PC-9 (cell line): ENCODE results near the gene DUS2. TPM values are rescaled to one million over a fixed set of nuclear protein-coding genes. Genes with fewer than 3 reads are reported as not detected.

Experiments used
- BruUV-seq: library from RNA; stranded (reverse); fragments of 400-500 nt; replicated peaks from 2 replicates; lab custom pipeline; 2021; lab: Mats Ljungman, UMichigan
- CTCF ChIA-PET: fragments of 300-600 bp; sonication (Branson Sonifier 250); formaldehyde crosslinking; loops from one replicate; lab custom pipeline; 2022; ENCODE audit warnings: antibody characterized with exemption; lab: Charles Lee
- POLR2A ChIA-PET: fragments of 300-600 bp; sonication (Branson Sonifier 250); formaldehyde crosslinking; loops from one replicate; lab custom pipeline; 2022; ENCODE audit warnings: antibody characterized with exemption; ENCODE audit not compliant: unreplicated experiment; lab: Charles Lee
- DNase-seq, 2 experiments: peaks; one replicate each; pipeline versions ENCODE4 v3.0.0 to v3.0.0-alpha.2; 2015 to 2022; ENCODE audit warnings: mixed read lengths in 1 of 2
- H2AFZ ChIP-seq: fragments of 200-600 bp; sonication (generic); 2 replicates; pipeline ENCODE4 v1.8.1; 2017; ENCODE audit warnings: antibody characterized with exemption
- H3F3A ChIP-seq: fragments of 200-600 bp; sonication (generic); 2 replicates; pipeline ENCODE4 v1.8.1; 2017; ENCODE audit warnings: antibody characterized with exemption, mild to moderate bottlenecking, low read depth; ENCODE audit not compliant: insufficient read depth
- H3K27ac ChIP-seq: fragments of 200-600 bp; sonication (generic); 2 replicates; pipeline ENCODE4 v1.6.1; 2016; ENCODE audit warnings: mixed run types
- H3K27me3 ChIP-seq: fragments of 200-600 bp; sonication (generic); 2 replicates; pipeline ENCODE4 v1.6.1; 2016; ENCODE audit warnings: low read depth, mixed run types; ENCODE audit not compliant: insufficient read depth
- H3K36me3 ChIP-seq: fragments of 200-600 bp; sonication (generic); 2 replicates; pipeline ENCODE4 v1.6.1; 2016; ENCODE audit warnings: low read depth, mixed run types
- H3K4me1 ChIP-seq: fragments of 200-600 bp; sonication (generic); replicated peaks from 2 replicates; pipeline ENCODE4 v1.6.1; 2016; ENCODE audit warnings: mixed run types; ENCODE audit not compliant: insufficient read depth
- H3K4me2 ChIP-seq: fragments of 200-600 bp; sonication (generic); 2 replicates; pipeline ENCODE4 v1.6.1; 2017; ENCODE audit warnings: mixed run types
- H3K4me3 ChIP-seq: fragments of 200-600 bp; sonication (generic); 2 replicates; pipeline ENCODE4 v1.6.1; 2016; ENCODE audit warnings: mixed run types
- H3K79me2 ChIP-seq: fragments of 200-600 bp; sonication (generic); 2 replicates; pipeline ENCODE4 v1.6.1; 2017; ENCODE audit warnings: low read depth, mixed run types
- H3K9me2 ChIP-seq: fragments of 200-600 bp; sonication (generic); 2 replicates; pipeline ENCODE4 v1.8.1; 2017; ENCODE audit warnings: mild to moderate bottlenecking; ENCODE audit not compliant: insufficient read depth
- H3K9me3 ChIP-seq: fragments of 200-600 bp; sonication (generic); 2 replicates; pipeline ENCODE4 v1.8.1; 2016; ENCODE audit warnings: low read depth; ENCODE audit not compliant: insufficient read depth
- H4K20me1 ChIP-seq: fragments of 200-600 bp; sonication (generic); 2 replicates; pipeline ENCODE4 v1.8.1; 2017; ENCODE audit not compliant: insufficient read depth
- CTCF ChIP-seq: fragments of 200-600 bp; sonication (generic); conservative IDR thresholded peaks from 2 replicates; pipeline ENCODE4 v1.6.1; 2017; ENCODE audit warnings: mixed run types, antibody characterized with exemption, mild to moderate bottlenecking, moderate library complexity
- EZH2 ChIP-seq: fragments of 200-600 bp; sonication (generic); IDR thresholded peaks from 2 replicates; pipeline ENCODE4 v1.8.0; 2017; ENCODE audit warnings: antibody characterized with exemption, low read depth
- intact Hi-C: fragments of 100-400 bp; cut with micrococcal nuclease; formaldehyde crosslinking; loops from one replicate; pipeline ENCODE4 v1.10.0; 2022; ENCODE audit not compliant: unreplicated experiment
- total RNA-seq: library from RNA; stranded (reverse); gene quantifications from 2 replicates; pipeline ENCODE4 v1.2.3, GENCODE V29; 2021

Gene DUS2
- total RNA-seq, 1 experiment from 2014 or later: 29.7 TPM

- no peak for DNase-seq
Measured at GRCh38 chr16:68013440-68013839, 9.6 kb upstream of the DUS2 start.

DNA sequence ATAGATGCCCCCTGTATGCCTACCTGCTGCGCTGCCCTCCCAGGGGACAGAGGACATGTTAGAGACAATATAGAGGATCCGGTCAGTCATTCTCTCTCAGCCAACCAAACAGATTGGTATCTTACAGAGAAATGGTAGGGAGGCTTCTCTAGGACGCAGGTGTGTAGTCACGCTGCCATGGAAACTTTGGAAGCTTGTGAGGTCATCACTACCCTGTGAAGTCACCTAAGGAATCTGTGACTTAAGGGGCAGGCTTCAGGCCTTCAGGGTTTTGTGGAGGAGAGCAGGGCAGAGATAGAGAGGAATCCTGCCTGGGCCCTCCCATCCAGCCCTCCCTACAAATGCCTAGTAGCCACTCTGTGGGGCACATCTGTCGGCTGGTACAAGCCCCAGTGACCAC is 7.4 kb upstream of the DUS2 start, which contains the start of gene DPEP2NB:
Gene DPEP2NB (minus strand): TSS at position 231 of the 400 bp plus-strand sequence. CDS start 141 bp downstream, at position 90.
- Histone ChIP-seq H2AFZ (no peak within 1 kb of the TSS), H4K20me1 (no peaks in the 10 kb centered on the region), H3K36me3 (no peaks in the 10 kb centered on the region), H3K4me1 (no peaks in the 10 kb centered on the region), H3K4me2 (no peak within 1 kb of the TSS), H3K9me2 (no peaks in the 10 kb centered on the region), H3K9me3 (no peaks in the 10 kb centered on the region), H3K27me3 (no peaks in the 10 kb centered on the region), H3K79me2 (no peaks in the 10 kb centered on the region), H3K27ac (no peak within 1 kb of the TSS), H3F3A (no peaks in the 10 kb centered on the region; the same call in 1 of the 2 replicates), H3K4me3 (no peak within 1 kb of the TSS)
- BruUV-seq: no TSS peak
- ChIA-PET POLR2A (interaction anchor here (0.7 kb wide), 1 partner anchor 16 kb away, joined by 3 read pairs; no protein-coding TSS in a partner anchor), CTCF (no interaction called here)
- TF ChIP-seq EZH2: no peak
- TF ChIP-seq CTCF: no peak
- DNase-seq: no peak
- intact Hi-C loops: no loop called here

More at GRCh38 chr16:68013440-68013839, 9.6 kb upstream of the DUS2 start:
- intact Hi-C loops: no loop called here
- no peaks in the 10 kb centered on the region for H3K4me1 ChIP-seq
- no peak overlapping the region for H3K27ac ChIP-seq
- H3K4me2 ChIP-seq: no peak overlapping the region
- H3K9me3 ChIP-seq: no peaks in the 10 kb centered on the region
- POLR2A ChIA-PET: no interaction called here
- H3K36me3 ChIP-seq: no peaks in the 10 kb centered on the region
- H3K27me3 ChIP-seq: no peaks in the 10 kb centered on the region
- no peaks in the 10 kb centered on the region for H4K20me1 ChIP-seq
- BruUV-seq: no TSS peak
- no peak overlapping the region for H2AFZ ChIP-seq
- no peak overlapping the region for H3K4me3 ChIP-seq
- TF ChIP-seq EZH2: no peak
- TF ChIP-seq CTCF: no peak
- no peaks in the 10 kb centered on the region for H3F3A ChIP-seq
- no peaks in the 10 kb centered on the region for H3K9me2 ChIP-seq
- H3K79me2 ChIP-seq: no peaks in the 10 kb centered on the region
- CTCF ChIA-PET: interaction anchor here (0.7 kb wide), 1 partner anchor 128 kb away, joined by 3 read pairs; no protein-coding TSS in a partner anchor

- H3K9me2 ChIP-seq: no peaks in the 10 kb centered on the region
- no peaks in the 10 kb centered on the region for H3K27me3 ChIP-seq
- CTCF ChIA-PET: no interaction called here
- POLR2A ChIA-PET: no interaction called here
- no peak overlapping the region for H3K4me3 ChIP-seq
- intact Hi-C loops: no loop called here
- no peak overlapping the region for H3K4me2 ChIP-seq
- no peaks in the 10 kb centered on the region for H3K36me3 ChIP-seq
- no TSS peak for BruUV-seq
- no peaks in the 10 kb centered on the region; the same call in 1 of the 2 replicates for H3F3A ChIP-seq
- no peaks in the 10 kb centered on the region for H3K9me3 ChIP-seq
- TF ChIP-seq CTCF: no peak
- no peak for TF ChIP-seq EZH2
- no peak for DNase-seq
- H3K79me2 ChIP-seq: peaks cover 33% of the 10 kb centered on the region
- H3K27ac ChIP-seq: no peak overlapping the region
- peaks cover 15% of the 10 kb centered on the region for H3K4me1 ChIP-seq
- H4K20me1 ChIP-seq: 0 out of 2 replicates have a peak, but pooled peaks cover 3% of the 10 kb centered on the region
- no peak overlapping the region for H2AFZ ChIP-seq
Measured at GRCh38 chr16:68019167-68019680, 3.9 kb upstream of the DUS2 start.
